HL-60 (cell line): Measurements from ENCODE around the gene CNTNAP2.

Experiments used
- CTCF ChIP-seq: IDR thresholded peaks from one replicate; pipeline ENCODE4 v1.5.1; 2011; ENCODE audit warnings: low read length, control low read depth, inconsistent platforms; ENCODE audit not compliant: insufficient read depth
- GABPA ChIP-seq: IDR thresholded peaks from 2 replicates; pipeline ENCODE4 v1.6.1; 2012; ENCODE audit warnings: low read depth
- POLR2AphosphoS5 ChIP-seq: IDR thresholded peaks from 2 replicates; pipeline ENCODE4 v1.6.1; 2012; ENCODE audit warnings: low read depth
- SPI1 ChIP-seq: IDR thresholded peaks from 2 replicates; pipeline ENCODE4 v1.6.1; 2012; ENCODE audit warnings: low read depth, mild to moderate bottlenecking, borderline replicate concordance
- TF ChIP-seq, protein P1 (sequence below): IDR thresholded peaks from 2 replicates; pipeline ENCODE4 v1.6.1; 2012; ENCODE audit warnings: low read depth; ENCODE audit not compliant: insufficient replicate concordance

DNA sequence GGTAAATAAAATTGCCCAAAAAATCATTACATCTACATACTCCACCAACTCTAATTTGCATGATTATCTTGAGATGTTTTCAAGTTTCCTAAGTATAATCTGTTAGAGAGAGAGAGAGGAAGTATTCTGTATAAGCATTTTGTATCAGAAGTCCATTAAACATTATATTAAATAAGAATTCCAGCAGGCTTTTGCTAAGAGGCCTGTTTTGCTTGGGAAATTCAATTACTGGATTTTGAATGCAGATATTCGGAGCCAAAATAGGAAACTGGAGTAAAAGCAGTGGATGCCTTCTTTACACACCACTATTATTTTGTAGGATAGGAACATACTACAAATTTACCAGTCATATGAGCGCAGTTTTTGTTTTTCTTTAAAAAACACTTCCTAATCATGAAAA, 727.8 kb downstream of the CNTNAP2 start:
- TF ChIP-seq POLR2AphosphoS5 (no peak), CTCF (no peak), GABPA (no peak), SPI1 (no peak)
- TF ChIP-seq, protein P1, sequence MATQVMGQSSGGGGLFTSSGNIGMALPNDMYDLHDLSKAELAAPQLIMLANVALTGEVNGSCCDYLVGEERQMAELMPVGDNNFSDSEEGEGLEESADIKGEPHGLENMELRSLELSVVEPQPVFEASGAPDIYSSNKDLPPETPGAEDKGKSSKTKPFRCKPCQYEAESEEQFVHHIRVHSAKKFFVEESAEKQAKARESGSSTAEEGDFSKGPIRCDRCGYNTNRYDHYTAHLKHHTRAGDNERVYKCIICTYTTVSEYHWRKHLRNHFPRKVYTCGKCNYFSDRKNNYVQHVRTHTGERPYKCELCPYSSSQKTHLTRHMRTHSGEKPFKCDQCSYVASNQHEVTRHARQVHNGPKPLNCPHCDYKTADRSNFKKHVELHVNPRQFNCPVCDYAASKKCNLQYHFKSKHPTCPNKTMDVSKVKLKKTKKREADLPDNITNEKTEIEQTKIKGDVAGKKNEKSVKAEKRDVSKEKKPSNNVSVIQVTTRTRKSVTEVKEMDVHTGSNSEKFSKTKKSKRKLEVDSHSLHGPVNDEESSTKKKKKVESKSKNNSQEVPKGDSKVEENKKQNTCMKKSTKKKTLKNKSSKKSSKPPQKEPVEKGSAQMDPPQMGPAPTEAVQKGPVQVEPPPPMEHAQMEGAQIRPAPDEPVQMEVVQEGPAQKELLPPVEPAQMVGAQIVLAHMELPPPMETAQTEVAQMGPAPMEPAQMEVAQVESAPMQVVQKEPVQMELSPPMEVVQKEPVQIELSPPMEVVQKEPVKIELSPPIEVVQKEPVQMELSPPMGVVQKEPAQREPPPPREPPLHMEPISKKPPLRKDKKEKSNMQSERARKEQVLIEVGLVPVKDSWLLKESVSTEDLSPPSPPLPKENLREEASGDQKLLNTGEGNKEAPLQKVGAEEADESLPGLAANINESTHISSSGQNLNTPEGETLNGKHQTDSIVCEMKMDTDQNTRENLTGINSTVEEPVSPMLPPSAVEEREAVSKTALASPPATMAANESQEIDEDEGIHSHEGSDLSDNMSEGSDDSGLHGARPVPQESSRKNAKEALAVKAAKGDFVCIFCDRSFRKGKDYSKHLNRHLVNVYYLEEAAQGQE: no peak
